Activated naive CD4-positive, alpha-beta T cell treated with anti-CD3 and anti-CD28 coated beads, Interleukin-2, amount 50 U/mL, for 72 hours (primary cell): ENCODE measurements around the gene DGKD. TPM values are rescaled to one million over a fixed set of nuclear protein-coding genes. Genes with fewer than 3 reads are reported as not detected.
"Not testable (repeated sequence)": the region's sequence is repeated elsewhere in the genome, so short reads cannot be mapped to it uniquely, and the experiment has no call there.

Experiments
- ATAC-seq, 2 donors: fragments of 150-1000 bp; cut with Tn5 transposase; 2 replicates each; pipeline ENCODE4 v1.10.0; 2021; ENCODE audit warnings: mild to moderate bottlenecking in 2 of 2, moderate library complexity in 2 of 2
- DNase-seq, 2 donors: peaks; one replicate each; pipeline ENCODE4 v3.0.0; 2021 to 2022; ENCODE audit warnings: low spot score in 2 of 2
- H3K27ac Mint-ChIP-seq, 2 donors: one replicate each; pipeline ENCODE4 v1.8.0; 2022; ENCODE audit warnings: mild to moderate bottlenecking in 2 of 2, mixed read lengths in 2 of 2
- H3K36me3 Mint-ChIP-seq, 2 donors: one replicate each; pipeline ENCODE4 v1.8.0; 2022; ENCODE audit warnings: mixed read lengths in 2 of 2
- H3K9me3 Mint-ChIP-seq, 2 donors: one replicate each; pipeline ENCODE4 v1.8.0; 2022; ENCODE audit warnings: mixed read lengths in 2 of 2
- total RNA-seq, 2 donors: library from RNA; stranded (reverse); gene quantifications; one replicate each; pipeline ENCODE4 v1.2.3, GENCODE V29; 2022

Gene DGKD
- total RNA-seq, 2 donors from 2014 or later = 63.2 to 94.8 TPM

- Mint-ChIP-seq H3K9me3 (peaks cover 6 to 13% of the 10 kb centered on the region in 2 donors), H3K36me3 (peaks cover 6 to 15% of the 10 kb centered on the region in 2 donors), H3K27ac (peak overlapping the region; percentile 82 to 87)
- DNase-seq = no peak
- no peak for ATAC-seq
Measured at GRCh38 chr2:233332125-233332524, 22.2 kb upstream of the DGKD start.

GRCh38 chr2:233334915-233335314 is 19.4 kb upstream of the DGKD start:
- ATAC-seq (no peak), DNase-seq (no peak)
- H3K27ac Mint-ChIP-seq = no peak overlapping the region
- H3K9me3 Mint-ChIP-seq = peaks cover 6 to 13% of the 10 kb centered on the region in 2 donors
- peaks cover 6 to 15% of the 10 kb centered on the region in 2 donors for H3K36me3 Mint-ChIP-seq

GRCh38 chr2:233336091-233336490 is 18.2 kb upstream of the DGKD start:
- peaks cover 6 to 12% of the 10 kb centered on the region in 2 donors for H3K36me3 Mint-ChIP-seq

GRCh38 chr2:233336541-233336940 is 17.8 kb upstream of the DGKD start:
- peaks cover 6 to 7% of the 10 kb centered on the region in 2 donors for H3K36me3 Mint-ChIP-seq
- H3K27ac Mint-ChIP-seq = no peak overlapping the region
- peaks cover 6% of the 10 kb centered on the region in 2 donors for H3K9me3 Mint-ChIP-seq
- no peak for DNase-seq
- no peak for ATAC-seq

More at GRCh38 chr2:233336091-233336490, 18.2 kb upstream of the DGKD start:
- not testable (repeated sequence) for H3K27ac Mint-ChIP-seq, DNase-seq, ATAC-seq
- H3K9me3 Mint-ChIP-seq = peaks cover 6 to 11% of the 10 kb centered on the region in 2 donors

GRCh38 chr2:233338046-233338445 is 16.2 kb upstream of the DGKD start:
- H3K9me3 Mint-ChIP-seq = no peaks in the 10 kb centered on the region
- H3K36me3 Mint-ChIP-seq = no peaks in the 10 kb centered on the region
- no peak overlapping the region for H3K27ac Mint-ChIP-seq
- ATAC-seq (no peak), DNase-seq (no peak)

- no peaks in the 10 kb centered on the region for H3K9me3 Mint-ChIP-seq
- no peaks in the 10 kb centered on the region for H3K36me3 Mint-ChIP-seq
- ATAC-seq (no peak), DNase-seq (no peak)
- no peak overlapping the region for H3K27ac Mint-ChIP-seq
Measured at GRCh38 chr2:233338812-233339368, 15.4 kb upstream of the DGKD start.

GRCh38 chr2:233339427-233339826 is 14.9 kb upstream of the DGKD start:
- ATAC-seq (no peak), DNase-seq (no peak)
- Mint-ChIP-seq H3K9me3 (no peaks in the 10 kb centered on the region), H3K36me3 (no peaks in the 10 kb centered on the region), H3K27ac (no peak overlapping the region)

- Mint-ChIP-seq H3K27ac (no peak overlapping the region), H3K9me3 (no peaks in the 10 kb centered on the region), H3K36me3 (no peaks in the 10 kb centered on the region)
- DNase-seq (no peak), ATAC-seq (no peak)
Measured at GRCh38 chr2:233341296-233341695, 13.0 kb upstream of the DGKD start.

- Mint-ChIP-seq H3K36me3 (no peaks in the 10 kb centered on the region), H3K27ac (no peak overlapping the region), H3K9me3 (no peaks in the 10 kb centered on the region)
- ATAC-seq = no peak
- DNase-seq = peak in 1 of 2 donors; percentile 18
Measured at GRCh38 chr2:233342301-233342700, 12.0 kb upstream of the DGKD start.

GRCh38 chr2:233343171-233343705 is 11.1 kb upstream of the DGKD start:
- H3K9me3 Mint-ChIP-seq = no peaks in the 10 kb centered on the region

GRCh38 chr2:233346376-233346775 is 7.9 kb upstream of the DGKD start:
- no peaks in the 10 kb centered on the region for H3K36me3 Mint-ChIP-seq
- DNase-seq (peak in 1 of 2 donors; percentile 23), ATAC-seq (no peak)
- H3K9me3 Mint-ChIP-seq = no peaks in the 10 kb centered on the region
- H3K27ac Mint-ChIP-seq = no peak overlapping the region

More at GRCh38 chr2:233343171-233343705, 11.1 kb upstream of the DGKD start:
- Mint-ChIP-seq H3K27ac (no peak overlapping the region), H3K36me3 (no peaks in the 10 kb centered on the region)
- ATAC-seq (no peak), DNase-seq (no peak)

GRCh38 chr2:233346930-233347329 is 7.4 kb upstream of the DGKD start:
- Mint-ChIP-seq H3K36me3 (no peaks in the 10 kb centered on the region), H3K27ac (no peak overlapping the region), H3K9me3 (no peaks in the 10 kb centered on the region)
- ATAC-seq (no peak), DNase-seq (no peak)

GRCh38 chr2:233349005-233349998 is 5.0 kb upstream of the DGKD start:
- ATAC-seq = no peak
- DNase-seq = no peak
- Mint-ChIP-seq H3K9me3 (no peaks in the 10 kb centered on the region), H3K27ac (peak overlapping the region in 1 of 2 donors; percentile 47), H3K36me3 (peaks cover 5% of the 10 kb centered on the region in 2 donors)

- DNase-seq = no peak
- Mint-ChIP-seq H3K27ac (peak overlapping the region in 1 of 2 donors; percentile 63), H3K9me3 (no peaks in the 10 kb centered on the region), H3K36me3 (peaks cover 12% of the 10 kb centered on the region in 2 donors)
- peak; percentile 45 to 68 for ATAC-seq
Measured at GRCh38 chr2:233350708-233351107, 3.6 kb upstream of the DGKD start.

- peaks cover 19% of the 10 kb centered on the region in 2 donors for H3K36me3 Mint-ChIP-seq
- H3K9me3 Mint-ChIP-seq = no peaks in the 10 kb centered on the region
- peak overlapping the region in 1 of 2 donors; percentile 63 for H3K27ac Mint-ChIP-seq
- DNase-seq = no peak
- no peak for ATAC-seq
Measured at GRCh38 chr2:233351423-233351822, 2.9 kb upstream of the DGKD start.

- H3K9me3 Mint-ChIP-seq = no peaks in the 10 kb centered on the region
- H3K27ac Mint-ChIP-seq = no peak overlapping the region
- DNase-seq (no peak), ATAC-seq (no peak)
- peaks cover 26 to 27% of the 10 kb centered on the region in 2 donors for H3K36me3 Mint-ChIP-seq
Measured at GRCh38 chr2:233352141-233352842, 2.0 kb upstream of the DGKD start.
